HS-27A (cell line): ENCODE results near the gene CCDC159.
A peak's percentile ranks its signal among the peaks of the same experiment; 100 is the strongest.
"Not testable (repeated sequence)": the region's sequence is repeated elsewhere in the genome, so short reads cannot be mapped to it uniquely, and the experiment has no call there.

ENCODE experiments used
- DNase-seq: peaks from one replicate; pipeline ENCODE4 v3.0.0-alpha.2; 2012; ENCODE audit warnings: low read depth, missing footprints

Gene CCDC159

GRCh38 chr19:11338569-11339253 is 7.6 kb upstream of the CCDC159 start:
- DNase-seq: no peak

- no peak for DNase-seq
Measured at GRCh38 chr19:11339254-11340098, 6.8 kb upstream of the CCDC159 start, which contains the start of gene RAB3D. TSS of gene RAB3D (minus strand) at chr19:11339657. CDS start at chr19:11337399, 2,258 bp downstream.

DNA sequence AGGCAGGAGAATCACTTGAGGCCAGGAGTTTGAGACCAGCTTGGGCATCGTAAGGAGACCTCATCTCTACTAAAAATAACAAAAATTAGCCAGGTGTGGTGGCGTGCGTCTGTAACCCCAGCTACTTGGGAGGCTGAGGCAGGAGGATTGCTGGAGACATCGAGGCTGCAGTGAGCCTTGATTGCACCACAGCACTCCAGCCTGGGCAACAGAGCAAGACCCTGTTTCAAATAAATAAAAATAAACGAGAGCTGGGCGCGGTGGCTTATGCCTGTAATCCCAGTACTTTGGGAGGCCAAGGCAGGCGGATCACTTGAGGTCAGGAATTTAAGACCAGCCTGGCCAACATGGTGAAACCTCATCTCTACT is 6.2 kb upstream of the CCDC159 start:
- DNase-seq: not testable (repeated sequence)

DNA sequence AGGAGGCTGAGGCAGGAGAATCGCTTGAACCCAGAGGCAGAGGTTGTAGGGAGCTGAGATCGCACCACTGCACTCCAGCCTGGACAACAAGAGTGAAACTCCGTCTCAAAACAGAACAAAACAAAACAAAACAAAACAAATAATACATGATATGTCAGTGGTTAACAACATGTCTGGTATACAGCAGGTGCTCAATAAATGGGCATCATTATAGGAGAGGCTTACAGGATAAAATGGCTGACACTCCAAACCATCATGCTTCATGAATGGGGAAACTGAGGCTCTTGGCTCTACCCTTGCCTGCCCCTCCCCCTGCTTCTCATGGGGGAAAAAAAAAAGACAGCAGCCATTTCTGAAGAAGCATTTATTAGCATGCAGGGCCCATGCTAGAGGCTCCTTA is 3.9 kb upstream of the CCDC159 start:
- DNase-seq: no peak

DNA sequence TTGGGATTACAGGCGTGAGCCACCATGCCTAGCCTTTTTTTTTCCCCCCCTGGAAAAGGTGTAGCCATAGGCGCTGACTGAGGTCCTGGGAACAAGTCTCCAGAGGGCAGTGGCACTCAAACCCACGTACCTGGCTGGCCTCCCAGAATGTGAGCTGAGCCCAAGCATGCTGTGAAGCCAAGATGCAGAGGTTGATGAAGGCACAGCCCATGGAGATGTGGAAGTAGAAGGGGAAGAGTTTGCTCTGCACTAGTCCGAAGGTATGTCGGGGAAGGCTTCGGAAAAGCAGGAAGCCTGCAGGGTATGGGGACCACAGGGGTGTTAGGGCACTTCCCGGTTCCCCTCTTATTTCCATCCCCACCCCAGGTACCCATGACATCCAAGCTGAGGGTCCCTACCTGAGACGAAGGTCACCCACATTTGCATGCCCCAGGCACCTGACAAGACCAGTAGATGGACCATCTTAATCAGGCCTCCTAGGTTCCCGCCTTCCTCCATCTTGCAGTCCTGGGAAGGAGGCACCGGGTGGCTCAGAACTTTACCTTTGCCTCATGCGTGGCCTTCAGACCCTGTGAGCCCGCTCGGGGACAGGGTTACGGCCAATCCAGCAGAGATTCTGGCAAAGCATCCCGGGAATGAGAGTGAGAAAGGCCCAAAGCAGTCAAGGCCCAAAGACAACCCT is 1.1 kb upstream of the CCDC159 start:
- no peak for DNase-seq

GRCh38 chr19:11347546-11348039 is 1.3 kb downstream of the CCDC159 start:
- no peak for DNase-seq

DNA sequence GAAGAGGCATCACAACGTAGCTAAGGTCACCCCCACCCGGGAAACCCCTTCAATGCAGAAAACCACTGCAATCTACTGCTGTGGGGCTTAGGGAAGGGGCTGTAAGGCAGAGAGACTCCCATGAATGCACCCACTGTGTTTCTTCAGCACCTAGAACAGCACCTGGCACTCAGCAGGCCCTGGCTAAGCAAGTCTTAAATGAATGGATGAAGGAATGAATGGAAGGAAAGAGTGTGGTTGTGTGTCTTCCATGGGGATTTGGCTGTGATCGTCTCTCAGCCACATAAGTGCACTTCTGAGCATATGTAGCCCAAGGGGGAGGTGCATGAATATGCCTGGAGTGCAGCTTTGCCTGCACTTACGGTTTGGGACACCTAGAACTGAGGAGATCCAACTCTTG is 2.9 kb downstream of the CCDC159 start:
- no peak for DNase-seq

DNA sequence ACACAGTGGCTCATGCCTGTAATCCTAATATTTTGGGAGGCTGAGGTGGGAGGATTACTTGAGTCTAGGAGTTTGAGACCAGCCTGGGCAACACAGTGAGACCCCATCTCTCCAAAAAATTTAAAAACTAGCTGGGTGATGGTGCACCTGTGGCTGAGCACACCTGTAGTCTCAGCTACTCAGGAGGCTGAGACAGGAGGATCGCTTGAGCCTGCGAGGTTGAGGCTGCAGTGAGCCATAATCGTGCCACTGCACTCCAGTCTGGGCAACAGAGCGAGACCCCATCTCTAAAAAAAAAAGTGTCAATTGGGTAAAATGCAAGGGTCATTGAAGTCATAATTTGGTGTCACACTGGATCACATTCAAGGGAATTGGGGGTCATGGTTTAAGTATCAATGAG is 7.8 kb downstream of the CCDC159 start:
- DNase-seq: not testable (repeated sequence)

GRCh38 chr19:11355160-11356073 is 9.1 kb downstream of the CCDC159 start, which contains the start of gene PLPPR2:
TSS of gene PLPPR2 (plus strand) at chr19:11355432. CDS start at chr19:11357674, 2,242 bp downstream.
- peak; percentile 62 for DNase-seq

DNA sequence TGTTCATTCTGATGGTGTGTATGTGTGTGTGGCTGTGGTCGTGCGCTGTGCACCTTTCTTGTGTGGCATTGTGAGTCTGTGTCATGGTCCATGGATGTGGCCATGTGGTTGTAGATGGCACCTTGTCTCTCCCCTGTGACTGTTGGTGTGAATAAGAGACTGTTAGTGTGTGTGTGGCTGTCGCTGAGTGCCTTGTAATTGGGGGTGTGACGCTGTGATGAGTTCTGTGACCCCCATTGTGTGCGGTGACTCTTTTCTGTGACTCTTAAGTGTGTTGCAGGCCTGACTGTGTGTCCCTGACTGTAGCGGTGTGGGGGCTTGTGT is 9.7 kb downstream of the CCDC159 start:
- DNase-seq: no peak

GRCh38 chr19:11356676-11357550 is 10.6 kb downstream of the CCDC159 start:
- DNase-seq: no peak

GRCh38 chr19:11359421-11359820 is 13.1 kb downstream of the CCDC159 start:
- no peak for DNase-seq

- DNase-seq: no peak
Measured at GRCh38 chr19:11361037-11361770, 14.9 kb downstream of the CCDC159 start.

DNA sequence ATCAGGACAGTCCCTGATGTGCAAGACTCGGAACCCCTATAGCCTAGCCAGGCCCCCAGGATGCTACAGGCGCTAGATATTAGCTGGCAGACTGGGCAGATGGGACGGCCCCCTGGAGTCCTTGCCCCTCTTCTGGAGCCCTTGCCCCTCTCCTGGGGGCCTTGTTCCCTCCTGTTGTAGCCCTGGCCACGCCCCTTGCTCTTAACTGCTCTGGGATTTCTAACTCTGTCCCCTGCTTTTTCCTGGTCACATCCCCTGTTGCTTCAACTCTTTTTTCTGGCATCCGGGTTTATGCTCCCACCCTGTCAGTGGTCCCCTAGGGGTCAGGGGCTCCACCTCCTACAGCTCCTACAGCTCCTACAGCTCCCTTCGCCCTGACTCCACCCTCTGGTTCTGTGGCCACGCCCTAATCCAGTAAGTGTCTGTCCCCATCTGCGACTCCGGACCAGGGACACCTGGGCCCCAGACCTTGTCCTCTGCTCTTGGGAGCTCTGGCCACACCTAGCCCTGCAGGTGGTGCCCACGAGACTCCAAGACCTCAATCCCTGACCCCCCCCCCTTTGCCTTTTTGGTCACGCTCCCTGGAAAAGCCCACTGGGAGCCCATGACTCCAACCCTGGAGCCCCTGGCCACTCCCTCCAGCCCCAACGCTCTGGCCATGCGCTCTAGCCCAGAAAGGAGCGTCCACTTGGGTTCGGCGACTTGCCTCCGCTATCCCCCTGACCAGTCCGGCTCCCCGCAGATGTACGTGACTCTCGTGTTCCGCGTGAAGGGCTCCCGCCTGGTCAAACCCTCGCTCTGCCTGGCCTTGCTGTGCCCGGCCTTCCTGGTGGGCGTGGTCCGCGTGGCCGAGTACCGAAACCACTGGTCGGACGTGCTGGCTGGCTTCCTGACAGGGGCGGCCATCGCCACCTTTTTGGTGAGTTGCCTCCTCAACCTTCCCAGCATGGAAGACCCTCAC is 15.7 kb downstream of the CCDC159 start:
- DNase-seq: no peak

DNA sequence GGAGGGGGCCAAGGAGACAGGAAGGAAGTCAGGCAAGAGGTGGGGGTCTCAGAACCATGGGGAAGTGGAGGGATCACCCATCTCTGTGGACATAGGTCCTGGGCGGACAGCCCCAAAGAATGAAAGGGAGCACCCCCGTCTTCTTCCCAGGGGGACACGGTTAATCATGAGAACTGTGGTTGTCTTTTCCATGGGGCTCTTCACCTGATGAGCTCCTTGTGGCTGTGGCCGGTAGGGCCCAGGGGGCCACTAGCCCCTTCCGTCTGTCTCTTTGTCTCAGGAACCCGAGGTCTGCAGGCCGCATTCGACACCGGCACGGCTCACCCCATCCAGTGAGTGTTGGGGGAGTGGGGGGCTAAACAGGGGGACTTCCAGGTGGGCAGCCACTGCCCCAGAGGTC is 17.6 kb downstream of the CCDC159 start:
- DNase-seq: no peak

DNA sequence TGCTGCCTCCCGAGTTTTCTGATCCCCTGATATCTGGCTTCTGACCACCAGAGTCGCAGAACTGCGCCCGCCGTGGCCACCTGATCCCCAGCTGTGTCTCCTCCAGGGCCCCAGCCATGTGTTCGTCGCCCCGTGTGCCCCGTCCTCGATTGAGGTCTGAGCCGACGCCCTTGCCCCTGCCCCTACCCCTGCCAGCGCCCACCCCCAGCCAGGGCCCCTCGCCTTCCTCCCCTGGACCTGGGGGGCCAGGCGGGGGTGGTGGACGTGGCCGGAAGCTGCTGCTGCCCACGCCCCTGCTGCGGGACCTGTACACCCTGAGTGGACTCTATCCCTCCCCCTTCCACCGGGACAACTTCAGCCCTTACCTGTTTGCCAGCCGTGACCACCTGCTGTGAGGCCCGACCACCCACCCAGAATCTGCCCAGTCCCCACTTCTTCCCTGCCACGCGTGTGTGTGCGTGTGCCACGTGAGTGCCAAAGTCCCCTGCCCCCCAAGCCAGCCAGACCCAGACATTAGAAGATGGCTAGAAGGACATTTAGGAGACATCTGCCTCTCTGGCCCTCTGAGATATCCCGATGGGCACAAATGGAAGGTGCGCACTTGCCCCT is 18.1 kb downstream of the CCDC159 start:
- no peak for DNase-seq

GRCh38 chr19:11364935-11365334 is 18.6 kb downstream of the CCDC159 start:
- no peak for DNase-seq

GRCh38 chr19:11365557-11366117 is 19.3 kb downstream of the CCDC159 start:
- no peak for DNase-seq
